GM11168 (cell line): ENCODE results near the gene CTNNA3.

Experiments used
- in situ Hi-C: fragments of 300-500 bp; cut with MboI; formaldehyde crosslinking; loops from one replicate; pipeline ENCODE4 v1.12.0; 2022; ENCODE audit warnings: low sequenced_read_pairs; ENCODE audit not compliant: unreplicated experiment

CTNNA3 gene

GRCh38 chr10:66534866-66535265 is 1161.1 kb downstream of the CTNNA3 start:
- in situ Hi-C loops, result no loop called here

GRCh38 chr10:66521506-66521905 is 1174.5 kb downstream of the CTNNA3 start:
- in situ Hi-C loops, result no loop called here

- in situ Hi-C loops, result no loop called here
Measured at GRCh38 chr10:66519616-66520015, 1176.4 kb downstream of the CTNNA3 start.

DNA sequence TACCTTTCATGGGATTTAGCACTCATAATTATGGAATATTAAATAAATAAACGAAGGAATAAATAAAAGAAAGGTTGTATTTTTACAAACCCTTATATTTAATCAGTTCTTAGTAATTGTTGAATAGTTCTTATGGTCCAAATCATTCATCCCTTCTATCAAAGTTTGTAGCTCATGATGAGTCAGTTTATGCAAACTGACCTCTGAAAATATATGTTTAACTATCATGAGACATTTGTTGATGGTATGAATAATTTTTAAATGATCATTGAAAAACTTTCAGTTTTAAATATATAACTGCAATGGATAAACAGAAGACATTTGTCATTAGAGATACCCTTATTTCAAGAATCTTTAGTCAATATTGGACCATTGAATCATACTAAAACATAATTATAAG is 1181.3 kb downstream of the CTNNA3 start:
- in situ Hi-C loops, result no loop called here

GRCh38 chr10:66513504-66513903 is 1182.5 kb downstream of the CTNNA3 start:
- in situ Hi-C loops, result no loop called here

DNA sequence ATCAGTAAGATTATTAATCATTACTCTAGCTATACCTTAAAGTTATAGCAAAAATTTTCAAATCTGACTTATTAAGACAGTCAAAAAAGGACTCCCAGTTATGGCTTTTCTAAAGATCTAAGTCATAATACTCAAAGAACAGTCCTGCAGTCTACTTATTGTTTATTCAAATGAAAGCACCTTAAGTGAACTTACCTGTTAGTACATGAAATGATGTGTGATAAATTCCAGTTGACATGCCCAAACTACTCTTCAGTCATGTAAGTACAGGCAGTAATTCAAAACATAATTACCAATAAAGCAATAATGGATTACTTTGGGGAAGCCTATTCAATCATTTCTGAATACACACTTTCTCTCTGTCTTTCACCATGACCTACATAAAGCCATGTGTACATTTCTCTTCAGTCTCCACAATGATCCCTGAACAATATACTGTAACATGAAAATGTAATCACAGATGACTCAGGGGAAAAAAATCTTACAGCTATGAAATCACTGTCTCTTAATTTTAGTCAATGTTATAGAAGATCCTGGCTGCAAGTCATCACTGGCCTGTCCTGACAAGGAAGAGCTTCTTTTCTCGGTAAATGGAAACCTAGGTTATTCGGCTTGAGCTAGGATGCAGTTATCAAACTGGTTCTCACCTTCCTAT is 1190.9 kb downstream of the CTNNA3 start:
- in situ Hi-C loops, result no loop called here

GRCh38 chr10:66501356-66501755 is 1194.6 kb downstream of the CTNNA3 start:
- in situ Hi-C loops, result no loop called here

DNA sequence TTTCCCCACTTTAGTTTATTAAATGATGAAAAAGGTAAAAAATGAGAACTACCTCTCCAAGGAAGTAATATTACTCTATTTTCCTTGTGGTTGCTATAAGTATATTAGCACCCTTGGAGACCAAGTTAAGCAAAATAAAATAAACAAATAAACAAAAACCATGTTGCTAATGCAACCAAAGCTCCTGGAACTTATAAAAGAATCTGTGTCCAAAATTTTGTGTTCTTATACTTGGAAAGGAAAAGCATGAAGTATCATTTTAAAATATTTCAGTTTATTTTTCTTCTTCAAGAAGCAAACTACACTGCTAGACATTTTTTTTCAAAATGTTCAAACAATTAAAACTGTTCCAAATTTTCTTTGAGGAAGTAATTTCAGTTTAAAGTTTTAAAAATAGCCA is 1212.0 kb downstream of the CTNNA3 start:
- in situ Hi-C loops, result no loop called here

- in situ Hi-C loops, result no loop called here
Measured at GRCh38 chr10:66472156-66472555, 1223.8 kb downstream of the CTNNA3 start.

DNA sequence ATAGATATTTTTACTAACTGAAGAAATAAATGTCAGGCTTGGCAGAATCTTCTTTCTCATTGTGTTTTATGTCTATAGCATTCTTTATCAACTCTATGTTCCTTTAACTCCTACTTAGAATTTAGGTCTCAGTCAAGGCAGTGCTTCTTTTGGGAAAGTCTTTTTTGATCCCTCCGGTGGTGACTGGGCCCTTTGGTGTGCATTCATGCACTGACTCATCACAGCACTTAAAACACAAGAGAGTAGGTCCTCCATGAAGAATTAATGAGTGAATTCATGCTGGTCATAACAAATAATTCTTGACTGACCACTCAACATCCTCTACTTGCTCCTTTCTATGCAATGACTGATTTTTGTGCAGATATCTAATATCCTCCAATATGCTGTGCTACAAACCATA is 1229.0 kb downstream of the CTNNA3 start:
- in situ Hi-C loops, result no loop called here

DNA sequence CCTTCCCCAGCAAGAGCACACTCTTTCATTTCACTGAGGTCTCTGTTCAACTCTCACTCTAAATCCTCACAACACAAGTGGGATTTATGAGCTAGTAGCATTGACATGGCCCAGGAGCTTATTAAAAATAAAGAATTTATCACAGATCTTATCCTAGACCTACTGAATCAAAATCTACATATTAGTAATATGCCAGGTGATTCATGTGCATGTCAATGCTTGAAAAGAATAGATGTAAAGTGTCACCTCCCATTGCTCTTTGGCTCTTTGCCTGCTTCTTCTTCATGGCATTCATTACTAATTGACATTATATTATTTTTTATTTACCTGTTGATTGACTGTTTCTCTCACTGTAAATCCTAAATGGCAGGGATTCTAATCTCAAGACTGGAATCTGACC is 1229.4 kb downstream of the CTNNA3 start:
- in situ Hi-C loops, result no loop called here

- in situ Hi-C loops, result no loop called here
Measured at GRCh38 chr10:66463611-66464010, 1232.4 kb downstream of the CTNNA3 start.

- in situ Hi-C loops, result no loop called here
Measured at GRCh38 chr10:66457629-66458028, 1238.4 kb downstream of the CTNNA3 start.

DNA sequence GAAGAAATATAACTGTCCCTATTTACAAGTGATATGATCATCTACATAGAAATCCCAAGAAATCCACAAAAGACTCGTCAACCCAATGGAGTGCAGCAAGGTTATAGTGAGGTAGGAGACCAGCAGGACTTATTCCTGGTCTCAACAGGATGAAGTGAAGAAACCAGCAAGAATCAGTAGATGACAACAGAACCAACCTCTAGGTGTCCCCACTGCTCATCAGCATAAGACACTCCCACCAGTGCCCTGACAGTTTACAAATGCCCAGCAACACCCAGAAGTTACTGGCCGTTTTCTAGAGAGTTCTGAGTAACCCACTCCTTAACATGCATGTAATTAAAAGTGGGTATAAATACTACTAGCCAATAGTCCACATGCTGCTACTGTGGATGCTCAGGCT is 1240.7 kb downstream of the CTNNA3 start:
- in situ Hi-C loops, result no loop called here

DNA sequence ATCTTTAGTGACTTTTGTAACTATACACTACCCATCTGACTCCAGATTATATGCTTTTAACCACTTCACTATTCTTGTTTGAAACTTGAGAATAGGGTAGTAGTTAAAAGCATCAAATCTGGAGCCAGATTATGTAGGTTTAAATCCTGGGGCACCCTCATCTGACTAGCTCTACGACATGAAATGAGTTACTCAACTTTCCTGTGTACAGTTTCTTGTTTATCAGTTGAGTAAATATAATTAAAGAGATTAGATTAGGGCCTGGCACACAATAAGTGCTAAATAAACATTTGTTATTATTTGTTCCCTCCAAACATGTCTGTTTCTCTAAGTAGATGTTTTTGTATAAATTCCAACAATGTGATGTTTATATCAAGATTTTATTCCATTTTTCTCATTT is 1255.4 kb downstream of the CTNNA3 start:
- in situ Hi-C loops, result no loop called here

GRCh38 chr10:66414943-66415342 is 1281.1 kb downstream of the CTNNA3 start:
- in situ Hi-C loops, result no loop called here

DNA sequence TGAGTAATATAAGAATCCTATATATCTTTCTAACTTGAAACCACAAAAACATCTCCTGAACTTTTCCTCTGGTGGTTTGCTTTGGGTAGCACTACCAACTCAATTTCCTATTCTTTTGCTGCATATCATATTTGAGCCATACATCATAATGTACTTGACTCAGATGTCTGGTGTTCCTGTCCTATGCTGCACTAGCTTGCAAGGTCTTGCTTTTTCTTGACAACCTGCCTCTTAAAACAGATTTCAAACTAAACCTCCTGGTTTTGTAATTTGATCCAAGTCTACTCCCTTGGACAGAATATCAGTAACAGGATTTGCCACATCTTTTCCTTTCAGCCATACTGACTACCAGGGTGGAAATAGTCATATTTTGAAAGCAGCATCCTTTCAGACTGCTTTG is 1290.4 kb downstream of the CTNNA3 start:
- in situ Hi-C loops, result no loop called here

DNA sequence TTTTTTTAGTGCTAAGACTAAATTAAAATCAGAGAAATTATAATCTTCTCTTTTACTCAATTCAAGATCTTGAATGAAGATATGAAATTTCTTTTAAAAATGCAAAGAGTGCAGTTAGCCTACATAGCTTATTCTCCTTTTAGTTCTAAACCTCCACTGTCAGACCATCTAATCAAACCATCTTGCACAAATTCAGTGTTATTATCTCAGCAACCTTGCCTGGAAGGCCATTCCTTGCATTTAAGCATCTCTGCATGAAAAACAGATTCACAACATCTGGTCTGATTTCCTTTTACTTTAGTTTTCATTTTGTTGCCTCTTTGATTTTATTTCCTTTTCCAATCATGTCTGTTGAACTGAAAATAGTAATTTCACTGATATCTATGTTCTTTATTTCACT is 1297.3 kb downstream of the CTNNA3 start:
- in situ Hi-C loops, result no loop called here

DNA sequence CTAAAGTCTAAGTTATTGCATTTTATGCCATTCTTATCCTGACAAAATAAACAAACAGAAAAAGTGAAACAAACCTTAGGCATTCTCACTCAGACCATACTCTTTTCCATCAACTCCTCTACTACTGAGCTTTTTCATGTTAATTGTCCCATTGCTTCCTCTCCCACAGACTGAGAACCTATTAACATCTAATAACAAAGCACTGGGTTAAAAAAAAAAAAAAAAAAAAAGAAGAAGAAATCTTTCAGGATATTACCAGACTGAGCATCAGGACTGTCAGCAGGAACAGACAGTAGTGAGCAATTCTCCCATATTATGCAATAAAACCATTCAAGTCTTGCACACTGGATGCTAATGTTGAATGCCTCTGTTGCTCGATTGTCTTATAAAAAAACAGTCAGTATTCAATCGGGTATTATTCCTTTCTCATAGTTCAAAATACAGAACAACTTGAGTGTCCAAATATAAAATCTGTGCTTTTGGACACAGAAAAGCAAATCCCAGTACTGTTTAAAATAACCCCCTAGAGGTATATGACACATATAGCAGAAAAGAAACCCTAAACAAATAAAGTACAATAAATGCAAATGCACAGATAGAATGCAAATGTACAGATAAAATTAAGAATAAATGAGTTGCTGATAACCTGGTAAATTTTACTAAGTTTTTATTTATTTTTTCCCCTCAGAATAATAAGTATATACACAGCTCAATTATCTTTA is 1301.5 kb downstream of the CTNNA3 start:
- in situ Hi-C loops, result no loop called here

DNA sequence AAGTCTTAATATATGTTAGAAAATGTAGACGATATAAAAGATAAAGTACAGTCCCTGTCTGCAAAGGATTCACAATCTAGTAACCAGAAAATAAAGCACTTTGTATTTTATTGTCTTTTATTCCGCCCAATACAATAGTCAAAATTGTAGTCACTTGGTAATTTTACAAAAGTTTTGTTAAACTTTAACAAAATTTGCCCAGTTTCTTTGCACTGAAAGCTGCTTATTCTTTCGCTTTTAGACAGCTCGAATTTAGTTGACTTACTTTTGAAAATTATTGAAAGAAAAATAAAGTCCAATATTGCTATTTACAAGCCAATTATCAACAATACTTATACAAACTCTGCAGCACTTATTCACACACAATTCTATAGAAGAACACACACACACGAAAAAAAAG is 1305.1 kb downstream of the CTNNA3 start:
- in situ Hi-C loops, result no loop called here

DNA sequence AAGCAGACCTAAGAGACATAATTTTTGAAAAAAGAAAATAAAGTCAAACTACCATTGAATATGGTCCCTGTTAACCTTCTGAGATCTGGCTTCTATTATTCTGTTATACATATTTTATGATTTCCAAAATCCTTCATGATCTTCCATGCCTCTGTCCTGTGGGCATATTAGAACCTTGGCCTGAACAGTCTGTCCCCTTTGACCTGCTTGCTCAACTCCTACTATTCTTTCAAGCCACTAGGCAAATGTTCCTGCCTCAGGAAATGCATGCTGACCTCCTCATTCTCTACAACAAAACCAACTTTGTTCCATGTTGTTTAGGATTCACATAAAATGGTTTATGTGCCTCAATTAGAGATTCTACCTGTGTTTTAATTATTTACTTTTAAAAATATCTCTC is 1315.0 kb downstream of the CTNNA3 start:
- in situ Hi-C loops, result no loop called here
